Measurements from ENCODE around the gene DCTD. TPM values are rescaled to one million over a fixed set of nuclear protein-coding genes. Genes with fewer than 3 reads are reported as not detected.

Gene DCTD
- total RNA-seq, 1 experiment from 2014 or later, result 72.7 TPM

- DNase-seq (ENCODE audit: low spot score), result peak; percentile 46
- POLR2A ChIA-PET (ENCODE audit: low non-redundant PET), result no interaction called here
- TF ChIP-seq CTCF (conservative IDR thresholded peaks at IDR 0.05; ENCODE audit: low read depth, low read length) (peak; percentile 51), EZH2 (IDR thresholded peaks at IDR 0.05; ENCODE audit: borderline replicate concordance, low read depth, low read length, poor library complexity, severe bottlenecking) (no peak)
- BruUV-seq (replicated peaks), result no TSS peak
- H3K4me3 ChIP-seq (ENCODE audit: low read depth, low read length, poor library complexity, severe bottlenecking), result no peak overlapping the region
- CTCF ChIA-PET, result interaction anchor here (0.6 to 1.5 kb wide), 2 partner anchors 11 to 335 kb away, joined by 3 to 5 read pairs; no protein-coding TSS in a partner anchor
- no peak overlapping the region for H3K27ac ChIP-seq (ENCODE audit: low read depth, low read length, poor library complexity, severe bottlenecking)
- no peaks in the 10 kb centered on the region for H3K27me3 ChIP-seq (replicated peaks; ENCODE audit: insufficient read depth, low read depth, low read length, poor library complexity)
- intact Hi-C loops (cut with micrococcal nuclease; ENCODE audit: unreplicated experiment), result loop anchor here (5.0 to 10.0 kb wide), 3 partner anchors 451 to 1783 kb away; no protein-coding TSS in a partner anchor
- H3K36me3 ChIP-seq (ENCODE audit: insufficient read depth, low read length, poor library complexity, severe bottlenecking), result no peaks in the 10 kb centered on the region
- no peaks in the 10 kb centered on the region for H3K9me3 ChIP-seq (ENCODE audit: low read depth, low read length, poor library complexity, severe bottlenecking)
- H3K4me1 ChIP-seq (ENCODE audit: insufficient read depth, low read length, poor library complexity, severe bottlenecking), result no peaks in the 10 kb centered on the region
Observed at GRCh38 chr4:182928061-182928460, 10.9 kb upstream of the DCTD start.

DNA sequence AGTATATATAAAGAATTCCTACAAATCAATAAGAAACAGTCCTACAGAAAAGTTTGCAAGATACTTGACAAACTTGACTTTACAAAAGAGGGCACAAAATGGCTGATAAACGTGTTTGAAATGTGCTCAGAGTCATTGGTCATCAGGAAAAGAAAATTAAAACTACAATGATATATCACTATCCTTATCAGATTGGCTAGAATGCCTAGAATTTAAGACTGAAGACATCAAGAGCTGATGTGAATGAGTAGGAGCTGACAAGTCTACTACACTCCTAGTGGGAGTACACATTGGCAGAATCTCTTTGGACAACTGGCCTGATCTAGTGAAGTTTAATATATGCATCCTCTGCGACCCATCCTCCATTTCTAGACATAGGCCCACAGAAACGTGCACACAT is 10.3 kb upstream of the DCTD start:
- H3K36me3 ChIP-seq (ENCODE audit: insufficient read depth, low read length, poor library complexity, severe bottlenecking), result no peaks in the 10 kb centered on the region
- H3K27ac ChIP-seq (ENCODE audit: low read depth, low read length, poor library complexity, severe bottlenecking), result no peak overlapping the region
- no peak for TF ChIP-seq EZH2 (IDR thresholded peaks at IDR 0.05; ENCODE audit: borderline replicate concordance, low read depth, low read length, poor library complexity, severe bottlenecking)
- no peak for TF ChIP-seq CTCF (conservative IDR thresholded peaks at IDR 0.05; ENCODE audit: low read depth, low read length)
- H3K4me3 ChIP-seq (ENCODE audit: low read depth, low read length, poor library complexity, severe bottlenecking), result no peak overlapping the region
- CTCF ChIA-PET, result interaction anchor here (0.6 to 1.5 kb wide), 2 partner anchors 11 to 335 kb away, joined by 3 to 5 read pairs; no protein-coding TSS in a partner anchor
- H3K9me3 ChIP-seq (ENCODE audit: low read depth, low read length, poor library complexity, severe bottlenecking), result no peaks in the 10 kb centered on the region
- H3K4me1 ChIP-seq (ENCODE audit: insufficient read depth, low read length, poor library complexity, severe bottlenecking), result no peaks in the 10 kb centered on the region
- POLR2A ChIA-PET (ENCODE audit: low non-redundant PET), result interaction anchor here (0.6 kb wide), 1 partner anchor 343 kb away, joined by 4 read pairs; no protein-coding TSS in a partner anchor
- no TSS peak for BruUV-seq (replicated peaks)
- intact Hi-C loops (cut with micrococcal nuclease; ENCODE audit: unreplicated experiment), result loop anchor here (5.0 to 10.0 kb wide), 3 partner anchors 450 to 1783 kb away; no protein-coding TSS in a partner anchor
- H3K27me3 ChIP-seq (replicated peaks; ENCODE audit: insufficient read depth, low read depth, low read length, poor library complexity), result no peaks in the 10 kb centered on the region
- no peak for DNase-seq (ENCODE audit: low spot score)

GRCh38 chr4:182925855-182926254 is 8.7 kb upstream of the DCTD start:
- ChIA-PET POLR2A (ENCODE audit: low non-redundant PET) (no interaction called here), CTCF (interaction anchor here (0.6 to 1.7 kb wide), 3 partner anchors 15 to 431 kb away, joined by 3 to 13 read pairs (median 13); no protein-coding TSS in a partner anchor)
- no TSS peak for BruUV-seq (replicated peaks)
- Histone ChIP-seq H3K27ac (ENCODE audit: low read depth, low read length, poor library complexity, severe bottlenecking) (no peak overlapping the region), H3K36me3 (ENCODE audit: insufficient read depth, low read length, poor library complexity, severe bottlenecking) (no peaks in the 10 kb centered on the region), H3K4me3 (ENCODE audit: low read depth, low read length, poor library complexity, severe bottlenecking) (no peak overlapping the region), H3K27me3 (replicated peaks; ENCODE audit: insufficient read depth, low read depth, low read length, poor library complexity) (no peaks in the 10 kb centered on the region), H3K4me1 (ENCODE audit: insufficient read depth, low read length, poor library complexity, severe bottlenecking) (no peaks in the 10 kb centered on the region), H3K9me3 (ENCODE audit: low read depth, low read length, poor library complexity, severe bottlenecking) (no peaks in the 10 kb centered on the region)
- no peak for DNase-seq (ENCODE audit: low spot score)
- TF ChIP-seq EZH2 (IDR thresholded peaks at IDR 0.05; ENCODE audit: borderline replicate concordance, low read depth, low read length, poor library complexity, severe bottlenecking) (no peak), CTCF (conservative IDR thresholded peaks at IDR 0.05; ENCODE audit: low read depth, low read length) (no peak)
- intact Hi-C loops (cut with micrococcal nuclease; ENCODE audit: unreplicated experiment), result loop anchor here (5.0 to 10.0 kb wide), 3 partner anchors 449 to 1781 kb away; no protein-coding TSS in a partner anchor
